Ascending aorta (tissue), 2 donors: ENCODE data around the gene ZIK1. TPM values are rescaled to one million over a fixed set of nuclear protein-coding genes. Genes with fewer than 3 reads are reported as not detected.

Experiments
- DNase-seq, 2 donors: peaks; one replicate each; pipeline ENCODE4 v3.0.0-alpha.2; 2019; ENCODE audit warnings: low spot score in 2 of 2
- H3K27ac ChIP-seq, 2 donors: fragments of 200-600 bp; sonication (generic); one replicate each; pipeline ENCODE4 v1.5.1; 2016 to 2017; ENCODE audit warnings: mild to moderate bottlenecking in 1 of 2
- H3K27me3 ChIP-seq: fragments of 200-600 bp; sonication (generic); one replicate; pipeline ENCODE4 v1.5.1; 2017
- H3K36me3 ChIP-seq, 2 donors: fragments of 200-600 bp; sonication (generic); one replicate each; pipeline ENCODE4 v1.5.1; 2016
- H3K4me1 ChIP-seq, 2 donors: fragments of 200-600 bp; sonication (generic); one replicate each; pipeline ENCODE4 v1.5.1; 2016 to 2017; ENCODE audit warnings: mild to moderate bottlenecking in 1 of 2
- H3K4me3 ChIP-seq, 2 donors: fragments of 200-600 bp; sonication (generic); one replicate each; pipeline ENCODE4 v1.5.1; 2016 to 2017; ENCODE audit warnings: mild to moderate bottlenecking in 1 of 2
- H3K9me3 ChIP-seq, 2 donors: fragments of 200-600 bp; sonication (generic); one replicate each; pipeline ENCODE4 v1.5.1; 2016
- intact Hi-C: fragments of 100-400 bp; cut with DNase I; formaldehyde crosslinking; loops from one replicate; pipeline ENCODE4 v1.15.1; 2023
- total RNA-seq: library from RNA; depleted of rRNA; stranded (reverse); fragments of >200 nt; gene quantifications from one replicate; pipeline ENCODE4 v1.1.0, GENCODE V29; 2016
- TF ChIP-seq, protein P1 (sequence below), 3 experiments: fragments of 200-600 bp in 2 of 3; fragments of 450-650 bp in 1 of 3; sonication (generic) in 2 of 3; IDR thresholded peaks; one replicate each; pipeline ENCODE4 v1.5.1; 2016 to 2019; ENCODE audit warnings: antibody characterized with exemption in 3 of 3, mild to moderate bottlenecking in 1 of 3, moderate library complexity in 1 of 3

ZIK1 gene
- total RNA-seq, 1 donor from 2014 or later, result 0.53 TPM

DNA sequence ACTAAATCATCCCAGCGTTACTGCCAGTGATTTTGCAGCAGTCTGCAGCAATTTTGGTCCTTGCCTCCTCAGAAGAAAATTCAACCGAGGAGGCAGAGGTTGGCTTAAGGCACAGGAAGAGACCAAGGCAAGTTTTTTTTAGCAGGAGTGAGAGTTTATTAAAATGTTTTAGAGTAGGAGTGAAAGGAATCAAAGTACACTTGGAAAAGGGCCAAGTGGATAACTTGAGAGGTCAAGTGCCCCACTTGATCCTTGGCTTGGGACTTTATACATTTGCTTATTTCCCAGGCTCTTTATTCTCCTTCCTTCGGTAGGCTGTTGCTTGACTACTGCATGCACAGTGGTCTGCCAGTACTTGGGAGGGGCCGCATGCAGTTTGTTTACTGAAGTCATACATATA, 27.2 kb downstream of the ZIK1 start:
- H3K27ac ChIP-seq, result no peak overlapping the region
- H3K27me3 ChIP-seq, result no peaks in the 10 kb centered on the region
- TF ChIP-seq, protein P1, sequence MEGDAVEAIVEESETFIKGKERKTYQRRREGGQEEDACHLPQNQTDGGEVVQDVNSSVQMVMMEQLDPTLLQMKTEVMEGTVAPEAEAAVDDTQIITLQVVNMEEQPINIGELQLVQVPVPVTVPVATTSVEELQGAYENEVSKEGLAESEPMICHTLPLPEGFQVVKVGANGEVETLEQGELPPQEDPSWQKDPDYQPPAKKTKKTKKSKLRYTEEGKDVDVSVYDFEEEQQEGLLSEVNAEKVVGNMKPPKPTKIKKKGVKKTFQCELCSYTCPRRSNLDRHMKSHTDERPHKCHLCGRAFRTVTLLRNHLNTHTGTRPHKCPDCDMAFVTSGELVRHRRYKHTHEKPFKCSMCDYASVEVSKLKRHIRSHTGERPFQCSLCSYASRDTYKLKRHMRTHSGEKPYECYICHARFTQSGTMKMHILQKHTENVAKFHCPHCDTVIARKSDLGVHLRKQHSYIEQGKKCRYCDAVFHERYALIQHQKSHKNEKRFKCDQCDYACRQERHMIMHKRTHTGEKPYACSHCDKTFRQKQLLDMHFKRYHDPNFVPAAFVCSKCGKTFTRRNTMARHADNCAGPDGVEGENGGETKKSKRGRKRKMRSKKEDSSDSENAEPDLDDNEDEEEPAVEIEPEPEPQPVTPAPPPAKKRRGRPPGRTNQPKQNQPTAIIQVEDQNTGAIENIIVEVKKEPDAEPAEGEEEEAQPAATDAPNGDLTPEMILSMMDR (IDR thresholded peaks at IDR 0.05), result no peak
- peaks cover 3 to 8% of the 10 kb centered on the region in 2 donors for H3K4me1 ChIP-seq
- intact Hi-C loops, result no loop called here
- H3K9me3 ChIP-seq, result peaks cover 42 to 59% of the 10 kb centered on the region in 2 donors
- no peak for DNase-seq
- H3K36me3 ChIP-seq, result peaks cover 14 to 32% of the 10 kb centered on the region in 2 donors
- H3K4me3 ChIP-seq, result no peak overlapping the region

DNA sequence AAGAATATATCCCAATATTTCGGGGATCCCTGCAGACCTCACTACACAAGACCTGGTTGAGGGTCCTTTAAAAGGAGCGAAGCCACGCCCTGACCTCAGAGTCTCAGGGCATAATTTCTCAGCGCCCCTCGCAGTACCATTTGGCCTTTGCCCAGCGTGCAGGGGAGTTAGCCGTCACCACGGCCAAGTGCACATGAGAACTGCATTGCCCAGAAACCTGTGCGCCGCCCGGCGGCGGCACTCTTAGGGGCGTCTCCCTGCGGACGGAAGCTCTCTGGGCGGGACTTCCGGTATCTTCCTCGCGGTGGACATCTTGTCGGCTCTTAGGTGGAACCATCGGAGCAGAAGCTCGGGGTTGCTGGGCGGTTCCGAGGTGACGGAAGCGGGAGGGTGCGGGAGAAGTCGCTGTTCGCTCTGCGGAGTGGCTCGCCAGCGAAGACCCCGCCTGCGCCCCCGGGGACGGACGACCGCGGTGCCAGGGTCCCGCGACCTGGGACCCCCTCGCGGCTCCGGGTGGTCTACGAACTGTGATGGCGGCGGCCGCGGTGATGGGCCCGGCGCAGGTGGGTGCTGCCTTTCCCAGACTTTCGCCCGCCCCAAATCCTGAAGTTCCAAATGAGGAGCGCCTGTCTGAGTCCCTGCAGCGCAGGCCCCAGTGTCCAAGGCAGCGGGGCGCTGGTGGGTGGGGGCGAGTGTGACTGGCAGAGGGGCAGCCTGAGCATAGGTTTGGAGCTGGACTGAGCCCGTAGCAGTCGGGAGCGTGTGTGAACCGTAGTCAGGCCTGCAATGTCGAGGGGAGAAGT, 30.2 kb downstream of the ZIK1 start, which contains the start of gene ZNF134:
Gene ZNF134, plus strand, starts transcription at position 302 of the 803 bp plus-strand sequence. CDS start 5,227 bp downstream, outside the sequence.
- TF ChIP-seq, protein P1 (IDR thresholded peaks at IDR 0.05), result peak in 1 of 3 experiments; percentile 28
- intact Hi-C loops, result no loop called here
- peak within 1 kb of the TSS; percentile 62 to 73 for H3K27ac ChIP-seq

DNA sequence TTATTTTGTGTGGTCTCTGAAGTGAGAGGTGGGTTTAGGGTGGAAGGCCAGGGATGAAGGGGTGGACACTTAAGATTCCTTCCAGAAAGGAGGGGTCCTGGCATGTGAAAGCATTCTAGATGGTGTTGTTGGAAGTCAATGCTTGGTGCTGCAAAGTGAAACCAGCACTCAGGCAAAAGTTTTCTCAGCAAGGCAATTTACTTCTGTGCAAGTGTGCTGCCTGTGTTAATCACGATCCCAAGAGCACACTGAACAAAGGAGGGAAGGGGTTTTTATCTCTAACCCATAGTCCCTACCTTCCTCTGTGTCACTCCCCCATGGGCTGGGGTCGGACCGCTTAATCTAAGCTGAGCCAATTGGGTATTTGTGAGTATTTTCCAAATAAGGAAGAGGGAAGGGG, 31.4 kb downstream of the ZIK1 start:
- Histone ChIP-seq H3K27ac (no peak overlapping the region), H3K36me3 (peaks cover 42 to 54% of the 10 kb centered on the region in 2 donors), H3K9me3 (peaks cover 57 to 59% of the 10 kb centered on the region in 2 donors), H3K4me3 (peak overlapping the region; percentile 84 to 95), H3K27me3 (no peaks in the 10 kb centered on the region), H3K4me1 (peaks cover 3 to 8% of the 10 kb centered on the region in 2 donors)
- TF ChIP-seq, protein P1 (IDR thresholded peaks at IDR 0.05), result no peak
- DNase-seq, result no peak
- intact Hi-C loops, result no loop called here

More for the DNA sequence above, 30.2 kb downstream of the ZIK1 start, which contains the start of gene ZNF134:
- H3K4me1 ChIP-seq, result peaks cover 3 to 8% of the 10 kb centered on the region in 2 donors
- H3K9me3 ChIP-seq, result peaks cover 50 to 59% of the 10 kb centered on the region in 2 donors
- DNase-seq, result peak; percentile 53 to 93
- H3K27me3 ChIP-seq, result no peaks in the 10 kb centered on the region
- peaks cover 32 to 42% of the 10 kb centered on the region in 2 donors for H3K36me3 ChIP-seq
- H3K4me3 ChIP-seq, result peak within 1 kb of the TSS; percentile 84 to 95

GRCh38 chr19:57620673-57621348, 36.9 kb downstream of the ZIK1 start:
- Histone ChIP-seq H3K27ac (no peak overlapping the region), H3K4me3 (peak overlapping the region in 1 of 2 donors; percentile 23), H3K9me3 (peaks cover 97 to 100% of the 10 kb centered on the region in 2 donors), H3K27me3 (no peaks in the 10 kb centered on the region), H3K4me1 (no peaks in the 10 kb centered on the region), H3K36me3 (peaks cover 64 to 93% of the 10 kb centered on the region in 2 donors)
- TF ChIP-seq, protein P1 (IDR thresholded peaks at IDR 0.05), result no peak
- intact Hi-C loops, result no loop called here
- DNase-seq, result no peak

- intact Hi-C loops, result no loop called here
- no peak overlapping the region for H3K27ac ChIP-seq
- H3K27me3 ChIP-seq, result no peaks in the 10 kb centered on the region
- no peaks in the 10 kb centered on the region for H3K4me1 ChIP-seq
- TF ChIP-seq, protein P1 (IDR thresholded peaks at IDR 0.05), result no peak
- H3K4me3 ChIP-seq, result no peak overlapping the region
- no peak for DNase-seq
- H3K9me3 ChIP-seq, result peaks cover 91 to 100% of the 10 kb centered on the region in 2 donors
- H3K36me3 ChIP-seq, result peaks cover 44 to 70% of the 10 kb centered on the region in 2 donors
These were observed 39.1 kb downstream of the ZIK1 start for GRCh38 chr19:57623091-57623490.
